Activated gamma-delta T cell treated with anti-CD3 and anti-CD28 coated beads, Interleukin-2, amount 50 U/mL, for 16 hours (primary cell): ENCODE measurements around the gene RGS7.

ENCODE experiments used
- DNase-seq: peaks from one replicate; pipeline ENCODE4 v3.0.0-alpha.2; 2020; ENCODE audit warnings: low read depth

The RGS7 gene

DNA sequence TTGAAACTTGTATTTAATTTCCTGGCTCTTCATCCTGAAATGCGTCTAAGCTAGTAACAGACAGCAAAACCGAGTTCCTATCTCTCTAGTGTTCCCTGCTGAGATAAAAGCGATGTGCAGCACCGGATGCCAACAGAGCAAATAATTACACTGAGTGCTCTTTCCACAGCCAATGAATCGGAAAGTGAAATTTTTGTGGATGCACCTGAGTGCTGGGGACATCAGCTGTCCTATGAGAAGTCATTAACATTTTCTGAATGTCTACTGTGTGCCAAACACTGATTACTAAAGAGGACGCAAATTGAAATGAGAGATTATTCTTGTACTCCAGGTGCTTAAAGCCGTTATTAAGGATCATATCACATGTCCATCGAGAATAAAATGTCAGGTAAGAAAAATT, 278.0 kb downstream of the RGS7 start:
- DNase-seq = no peak

DNA sequence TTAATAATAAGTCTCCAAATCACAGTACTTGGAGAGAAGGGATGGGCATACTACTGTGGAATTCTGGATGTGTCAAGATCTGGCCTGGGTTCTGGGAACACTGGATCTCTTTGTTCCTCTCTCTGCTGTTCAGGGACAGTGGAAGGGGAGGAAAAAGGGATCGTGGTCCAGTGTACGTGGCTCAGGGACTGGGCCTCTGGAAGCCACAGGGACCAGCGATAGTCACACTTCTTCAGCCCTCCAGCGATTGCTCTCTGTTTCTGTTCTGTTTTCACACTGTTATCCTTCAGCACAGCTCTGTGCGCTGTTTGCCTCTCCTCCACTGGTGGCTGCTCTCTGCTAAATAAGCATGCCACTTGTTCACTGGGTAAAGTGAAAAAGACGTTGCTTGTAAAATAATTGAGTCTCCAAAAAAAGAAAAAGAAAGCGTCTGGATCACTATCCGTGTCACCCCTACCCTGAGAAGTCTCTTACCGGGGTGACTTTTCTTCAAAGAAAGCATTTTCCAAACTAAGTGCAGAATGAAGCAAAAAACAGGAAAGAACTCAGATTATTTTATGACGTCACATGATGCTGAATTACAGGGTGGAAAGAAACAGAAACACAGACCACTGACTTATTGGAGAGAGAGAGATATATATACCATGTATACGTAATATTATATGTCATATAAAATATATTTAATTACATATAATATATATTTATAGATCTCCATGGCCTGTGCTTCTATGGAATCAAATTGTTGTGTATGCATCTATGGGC, 279.4 kb downstream of the RGS7 start:
- no peak for DNase-seq

DNA sequence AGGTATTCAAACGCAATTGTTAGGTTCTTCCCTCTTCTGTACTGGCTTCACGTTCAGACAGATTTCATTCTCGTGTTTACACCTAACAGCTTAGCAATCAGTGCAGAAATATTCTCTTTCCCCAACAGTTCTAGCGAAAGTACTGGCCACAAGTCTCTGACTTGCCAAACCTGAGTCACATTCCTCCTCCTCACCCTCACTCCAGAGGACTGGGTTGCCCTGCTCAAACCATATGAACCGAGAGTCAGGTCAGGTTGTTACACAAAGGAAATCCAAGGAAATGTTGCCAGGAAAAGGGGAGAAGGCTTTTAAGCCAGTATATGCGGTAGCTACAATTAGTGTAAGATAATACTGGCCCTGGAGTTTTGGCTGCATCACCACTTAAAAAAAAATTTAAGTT, 282.5 kb downstream of the RGS7 start:
- no peak for DNase-seq

DNA sequence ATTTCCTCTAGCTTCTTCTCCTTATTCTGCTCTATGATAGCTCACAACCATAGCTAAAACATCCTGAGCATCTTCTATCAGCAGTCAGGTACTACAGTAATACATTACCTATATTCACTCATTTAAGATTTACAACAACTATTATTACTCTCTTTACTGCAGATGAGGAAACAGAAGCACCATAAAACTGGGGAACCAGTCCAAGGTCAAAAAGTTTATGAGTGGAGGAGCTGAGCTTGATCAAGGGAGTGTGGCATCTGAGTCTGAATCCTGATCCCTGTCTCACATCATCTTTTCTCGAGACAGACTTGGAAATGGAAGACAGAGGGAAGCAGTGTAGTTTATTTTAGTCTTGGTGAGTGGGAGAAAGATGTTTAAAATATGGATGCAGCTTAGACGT, 288.6 kb downstream of the RGS7 start:
- no peak for DNase-seq

DNA sequence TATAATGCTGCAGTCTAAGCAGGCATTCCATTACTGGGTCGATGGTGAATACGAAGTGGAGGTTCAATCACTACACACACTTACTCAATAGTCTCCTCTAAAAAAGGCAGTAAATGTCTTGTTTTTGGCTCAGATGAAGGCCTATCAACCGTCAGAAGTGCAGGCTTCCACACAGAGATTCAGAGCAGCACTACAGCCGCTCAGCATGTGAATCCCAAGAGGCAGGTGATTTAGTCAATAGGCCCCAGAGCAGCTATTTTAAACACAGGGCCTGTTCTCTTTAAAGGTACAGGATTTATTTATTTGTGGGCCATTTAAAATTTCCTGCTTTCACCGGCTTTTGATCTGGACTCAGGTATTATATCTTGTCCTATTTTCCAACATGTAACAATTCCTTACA, 293.7 kb downstream of the RGS7 start:
- no peak for DNase-seq

DNA sequence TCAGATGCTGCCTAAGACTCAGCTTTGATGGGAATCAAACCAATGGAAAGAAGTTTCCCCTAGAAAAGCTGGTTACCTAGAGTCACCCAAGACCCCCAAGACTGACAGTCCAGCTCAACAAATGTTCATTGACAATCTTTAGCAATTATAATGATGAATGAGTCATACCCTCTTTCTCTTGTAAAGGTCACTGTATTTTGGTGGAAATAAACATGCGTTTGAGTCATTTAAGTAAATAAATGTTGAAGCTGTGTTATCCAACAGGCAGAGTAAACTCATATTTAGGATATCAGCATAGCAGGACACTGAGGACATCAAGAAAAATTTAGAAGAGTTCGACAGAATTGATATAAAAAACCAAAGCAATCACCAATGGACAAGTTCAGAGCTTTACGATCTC, 295.9 kb downstream of the RGS7 start:
- no peak for DNase-seq

DNA sequence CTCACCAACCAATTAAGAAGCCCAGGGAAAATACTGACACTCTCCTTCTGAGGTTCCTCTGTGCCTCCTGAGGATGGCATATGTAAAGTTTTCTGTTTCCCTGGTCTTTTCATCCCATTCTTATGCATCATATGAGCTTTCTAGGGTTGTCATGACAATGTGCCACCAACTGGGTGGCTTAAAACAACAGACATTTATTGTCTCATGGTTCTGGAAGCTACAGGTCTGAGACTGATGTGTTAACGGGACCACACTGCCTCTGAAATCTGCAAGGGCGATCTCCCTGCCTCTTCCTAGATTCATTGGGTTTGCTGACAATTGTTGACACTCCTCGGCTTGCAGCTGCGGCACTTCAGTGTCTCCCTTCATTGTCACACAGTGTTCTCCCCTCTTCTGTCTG, 308.4 kb downstream of the RGS7 start:
- DNase-seq = no peak

DNA sequence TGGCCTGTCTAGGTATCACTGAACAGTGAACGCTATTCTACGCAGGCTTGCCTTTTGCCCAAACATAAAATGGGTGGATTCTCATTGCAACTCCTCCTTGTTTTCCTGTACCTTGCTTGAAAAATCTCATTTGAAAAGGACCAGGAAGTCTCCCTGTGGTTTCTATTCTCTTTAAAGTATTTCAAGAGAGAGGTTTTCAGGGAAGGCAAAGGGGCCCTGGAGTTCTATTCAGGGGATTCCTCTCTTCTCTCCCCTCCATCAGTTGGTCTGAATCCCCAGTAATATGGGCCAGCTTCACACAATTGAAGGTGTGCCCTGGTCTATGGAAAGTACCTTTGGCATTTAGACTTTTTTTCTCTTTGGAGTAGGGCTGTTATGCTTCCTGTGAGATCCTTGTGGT, 311.3 kb downstream of the RGS7 start:
- no peak for DNase-seq

DNA sequence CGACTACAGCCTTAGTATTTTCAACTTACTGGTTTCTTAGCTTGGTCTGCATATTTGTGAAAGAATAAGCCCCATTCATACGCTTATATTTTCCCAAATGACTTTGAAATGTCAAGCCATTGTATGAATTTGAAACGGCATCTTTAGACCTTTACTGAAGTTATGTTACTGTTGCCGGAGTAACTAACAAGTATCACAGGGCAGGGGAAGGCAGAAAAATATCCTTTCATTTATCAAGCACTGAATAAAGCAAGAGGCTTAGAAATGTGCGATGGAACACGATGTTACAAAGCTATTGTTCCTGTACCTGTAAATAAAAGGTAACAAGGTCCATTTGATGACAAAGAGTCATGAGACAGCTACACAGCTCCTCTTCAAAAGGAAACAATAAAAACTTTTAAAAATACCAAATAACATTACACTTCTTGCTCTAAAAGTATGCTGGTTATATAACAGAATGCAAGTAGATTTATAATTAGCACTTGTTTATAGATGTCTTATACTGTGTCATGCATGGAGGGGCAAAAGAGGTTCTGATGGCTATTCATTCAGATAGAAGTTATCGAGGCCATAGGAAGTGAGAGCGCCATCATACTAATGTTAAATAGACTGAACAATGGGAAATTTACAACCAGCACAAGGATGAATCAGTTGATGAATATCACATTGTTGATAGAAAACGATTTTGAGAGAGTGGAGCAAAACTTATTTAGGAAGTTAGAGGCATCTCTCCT, 322.6 kb downstream of the RGS7 start:
- DNase-seq = no peak

DNA sequence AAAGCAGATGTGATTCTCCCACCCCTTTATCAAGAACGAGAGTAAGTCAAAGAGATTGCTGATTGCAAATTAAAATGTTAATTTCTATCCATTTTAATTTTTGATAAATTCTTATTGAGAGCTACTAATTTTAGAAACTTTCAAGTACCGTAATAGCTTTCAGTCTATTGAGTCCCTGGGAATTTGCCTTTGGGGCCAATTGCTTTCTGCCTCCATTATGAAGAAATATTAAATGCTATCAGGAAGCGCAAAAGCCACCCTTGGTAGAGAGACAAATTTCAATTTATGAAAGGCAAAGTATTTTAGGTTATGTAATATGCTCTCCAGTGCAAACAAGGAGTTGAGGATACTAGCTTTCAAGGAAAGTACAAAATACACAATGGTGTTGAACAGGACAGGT, 332.2 kb downstream of the RGS7 start:
- no peak for DNase-seq

DNA sequence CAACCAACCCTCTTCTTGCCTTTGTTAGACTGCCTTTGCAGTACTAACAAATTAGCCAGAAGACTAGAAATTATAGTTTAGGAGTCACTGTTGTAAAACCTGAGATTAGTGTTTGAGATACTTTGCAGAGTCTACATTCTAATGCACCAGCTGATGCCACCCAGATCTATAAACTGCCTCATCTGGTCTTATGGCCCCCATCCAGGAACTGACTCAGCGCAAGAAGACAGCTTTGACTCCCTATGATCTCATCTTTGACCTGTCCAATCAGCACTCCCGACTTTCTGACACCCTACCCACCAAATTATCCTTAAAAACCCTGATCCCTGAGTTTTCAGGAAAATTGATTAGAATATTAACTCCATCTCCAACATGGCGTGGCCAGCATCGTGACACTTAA, 334.6 kb downstream of the RGS7 start:
- DNase-seq = no peak

DNA sequence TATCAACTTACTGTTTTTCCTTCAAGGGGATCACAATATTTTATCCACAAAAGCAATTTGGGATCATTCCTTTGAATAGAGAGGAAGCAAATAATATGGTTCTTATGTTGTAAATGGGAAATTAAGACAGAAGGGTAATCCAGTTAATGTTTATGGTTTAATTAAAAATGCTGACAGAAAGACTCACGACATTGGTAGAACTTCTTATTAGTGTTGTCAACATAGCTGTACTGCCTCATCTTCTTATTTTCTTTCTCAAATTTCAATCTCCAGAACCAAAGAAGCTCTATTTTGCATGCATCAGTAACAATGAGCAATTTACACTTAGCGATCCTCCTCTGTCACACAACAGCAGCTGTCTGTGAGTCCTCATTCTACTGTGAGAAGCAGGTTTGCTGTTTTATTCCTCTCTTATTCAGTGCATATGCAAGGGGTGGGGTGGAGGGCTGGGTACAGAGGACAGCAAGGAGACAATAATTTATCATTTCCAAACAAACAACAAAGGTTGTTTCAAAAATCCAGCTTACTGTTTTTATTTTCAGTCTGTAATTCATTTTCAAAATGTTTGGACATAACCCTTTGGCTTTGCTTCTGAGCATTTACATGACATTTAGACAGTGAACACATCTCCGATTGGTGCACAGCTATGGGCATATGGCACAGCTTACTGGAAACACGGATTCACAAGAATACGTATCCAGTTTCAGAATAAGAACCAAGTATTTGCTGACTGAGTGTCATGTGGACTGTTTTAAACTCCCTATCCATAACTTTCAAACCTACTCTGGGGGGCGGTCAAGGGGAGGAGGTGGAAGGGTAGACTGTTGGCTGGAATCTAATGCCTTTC, 335.9 kb downstream of the RGS7 start:
- DNase-seq = no peak

DNA sequence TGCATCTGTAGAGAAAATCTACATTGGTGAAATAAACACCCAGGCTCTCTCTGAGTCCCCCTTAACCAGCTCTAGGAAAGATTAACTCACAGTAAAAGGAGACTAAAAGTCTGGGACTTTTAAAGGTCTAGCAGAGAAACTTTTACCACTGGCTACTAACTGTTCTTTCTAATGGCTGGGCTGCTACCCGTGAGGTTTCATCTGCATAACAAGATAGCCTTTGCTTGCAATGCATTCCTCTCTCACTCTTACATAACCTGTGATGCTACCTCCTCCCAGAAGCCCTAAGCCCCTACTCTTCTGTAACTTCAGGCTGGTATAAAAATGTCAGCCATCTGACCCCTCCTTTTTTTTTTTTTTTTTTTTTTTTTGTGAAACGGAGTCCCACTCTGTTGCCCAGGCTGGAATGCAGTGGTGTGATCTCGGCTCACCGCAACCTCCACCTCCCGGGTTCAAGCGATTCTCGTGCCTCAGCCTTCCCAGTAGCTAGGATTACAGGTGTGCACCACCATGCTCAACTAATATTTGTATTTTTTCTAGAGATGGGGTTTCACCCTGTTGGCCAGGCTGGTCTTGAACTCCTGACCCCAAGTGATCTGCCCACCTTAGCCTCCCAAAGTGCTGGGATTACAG, 344.2 kb downstream of the RGS7 start:
- no peak for DNase-seq

DNA sequence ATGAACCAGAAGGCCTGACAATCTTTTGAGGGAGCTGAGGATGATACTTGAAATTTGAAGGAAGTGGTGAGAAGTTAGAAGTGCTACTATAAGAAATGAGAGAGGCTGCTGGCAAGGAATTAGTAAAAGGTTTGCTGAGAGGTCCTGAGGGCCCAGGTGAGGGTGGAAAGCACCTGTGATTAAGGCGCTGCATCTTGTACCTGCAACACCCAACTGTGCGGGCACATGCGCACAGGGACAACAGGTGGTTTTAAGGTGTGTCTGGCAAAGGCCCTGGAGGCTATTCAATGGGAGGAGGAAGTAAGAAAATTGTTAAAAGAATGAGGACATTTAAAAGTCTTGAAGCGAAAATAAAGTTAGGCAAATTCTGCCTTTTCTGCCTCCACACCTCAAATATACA, 349.3 kb downstream of the RGS7 start:
- no peak for DNase-seq

DNA sequence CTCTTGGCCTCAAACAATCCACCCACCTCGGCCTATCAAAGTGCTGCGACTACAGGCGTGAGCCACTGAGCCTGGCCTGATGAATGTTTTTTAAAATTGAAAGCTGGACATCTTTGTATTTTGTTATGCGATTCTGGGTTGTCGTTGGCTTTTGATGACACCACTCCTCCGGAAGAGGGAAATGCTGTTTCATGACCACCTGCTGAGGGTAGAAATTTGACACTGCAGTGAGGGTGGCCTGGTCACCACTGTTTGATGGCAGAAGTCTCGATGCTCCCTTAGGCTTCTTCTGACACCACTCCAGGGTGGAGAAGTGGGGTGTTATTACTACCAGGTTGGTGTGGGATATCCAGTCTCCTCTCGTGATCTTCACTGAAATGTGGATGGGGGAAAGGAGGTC, 357.2 kb downstream of the RGS7 start:
- DNase-seq = no peak

DNA sequence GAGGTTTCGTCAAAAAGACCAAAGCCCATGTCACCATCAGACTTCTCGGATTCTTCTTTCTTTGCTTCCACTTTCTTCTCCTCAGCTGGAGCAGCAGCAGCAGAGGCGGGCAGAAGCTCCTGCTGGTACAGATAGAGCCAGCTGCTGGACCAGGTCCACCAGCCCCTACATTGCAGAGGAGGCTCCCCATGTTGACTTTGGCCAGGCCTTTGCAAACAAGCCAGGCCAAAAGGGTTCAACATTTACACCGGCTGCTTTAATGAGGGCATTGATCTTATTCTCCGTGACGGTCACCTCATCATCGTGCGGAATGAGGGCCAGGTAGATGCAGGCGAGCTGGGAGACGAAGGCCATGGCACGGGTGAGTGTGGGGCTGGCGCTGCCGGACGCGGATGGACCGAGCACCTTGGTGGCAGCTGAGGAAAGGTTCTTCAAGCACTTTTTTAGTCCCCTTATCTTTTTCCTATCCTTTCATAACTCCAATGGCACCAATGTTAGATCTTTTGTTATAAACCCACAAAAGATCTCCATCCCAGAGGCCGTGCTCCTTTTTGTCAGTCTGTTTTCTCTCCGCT, 358.5 kb downstream of the RGS7 start:
- no peak for DNase-seq

DNA sequence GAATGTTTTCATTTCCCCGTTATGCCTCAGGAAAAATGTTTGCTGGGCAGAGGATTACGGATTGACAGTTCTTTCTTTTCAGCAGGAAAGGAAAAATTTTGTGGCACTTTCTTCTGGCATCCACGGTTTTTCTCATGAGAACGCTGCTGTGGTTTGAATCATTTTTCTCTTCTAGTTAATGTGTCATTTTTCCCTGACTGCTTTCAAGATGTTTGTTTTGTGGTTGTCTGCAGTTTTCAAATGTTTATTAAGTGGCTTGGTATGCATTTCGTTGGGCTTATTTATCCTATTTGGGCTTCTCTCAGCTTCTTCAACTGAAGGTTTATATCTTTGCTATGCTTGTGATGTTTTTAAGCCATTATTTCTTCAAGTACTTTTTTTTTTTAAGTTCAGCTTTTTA, 359.0 kb downstream of the RGS7 start:
- DNase-seq = no peak

DNA sequence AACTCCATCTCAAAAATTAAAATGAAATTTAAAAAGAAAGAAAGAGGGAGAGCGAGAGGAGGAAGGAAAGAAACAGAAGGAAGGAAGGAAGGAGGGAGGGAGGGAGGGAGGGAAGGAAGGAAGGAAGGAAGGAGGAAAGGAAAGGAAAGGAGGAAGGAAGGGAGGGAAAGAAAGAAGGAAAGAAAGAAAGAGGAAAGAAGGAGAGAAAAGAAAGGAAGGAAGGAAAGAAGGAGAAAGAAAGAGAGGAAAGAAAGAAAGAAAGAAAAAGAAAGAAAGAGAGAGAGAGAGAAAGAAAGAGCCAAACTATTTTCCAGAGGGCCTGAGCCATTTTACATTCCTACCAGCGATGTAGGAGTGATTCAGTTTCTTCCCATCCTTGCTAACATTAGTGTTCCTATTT, 364.0 kb downstream of the RGS7 start:
- no peak for DNase-seq

DNA sequence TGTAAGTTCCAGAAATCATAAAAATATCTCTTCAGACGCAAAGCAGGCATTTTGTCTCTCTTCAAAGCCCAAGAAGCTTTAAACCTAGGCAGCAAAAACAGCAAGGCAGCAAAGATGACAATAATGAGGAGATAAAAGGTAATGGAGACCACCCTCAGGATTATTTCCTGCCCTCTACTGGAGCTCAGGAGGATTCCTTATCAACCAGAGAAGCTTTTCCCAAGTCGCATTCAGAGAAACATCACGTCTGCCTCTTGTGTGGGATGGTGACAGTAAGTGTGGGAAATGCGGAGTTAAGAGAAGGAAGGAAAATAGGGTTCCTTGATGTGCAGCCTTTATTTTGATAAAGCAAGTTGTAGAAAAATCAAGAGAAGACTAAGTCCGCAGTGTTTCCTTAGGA, 365.8 kb downstream of the RGS7 start:
- no peak for DNase-seq

DNA sequence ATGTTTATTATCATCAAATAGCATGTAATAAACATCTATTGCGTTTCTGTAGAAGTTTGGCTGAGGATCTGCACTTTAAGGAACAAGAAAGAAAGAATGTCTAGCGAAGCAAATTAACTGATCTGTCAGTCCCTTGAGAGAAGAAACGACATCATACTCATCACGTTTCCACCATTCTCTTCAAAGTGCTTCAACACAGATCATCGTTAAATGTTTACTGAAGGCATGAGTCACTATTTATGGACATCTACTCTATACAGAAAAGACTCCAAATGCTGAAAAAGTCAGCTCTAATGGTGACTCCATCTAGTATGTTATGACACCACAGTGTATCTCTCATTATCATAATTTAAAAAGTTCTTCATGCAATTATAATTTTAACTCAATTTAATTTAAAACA, 369.1 kb downstream of the RGS7 start:
- no peak for DNase-seq

DNA sequence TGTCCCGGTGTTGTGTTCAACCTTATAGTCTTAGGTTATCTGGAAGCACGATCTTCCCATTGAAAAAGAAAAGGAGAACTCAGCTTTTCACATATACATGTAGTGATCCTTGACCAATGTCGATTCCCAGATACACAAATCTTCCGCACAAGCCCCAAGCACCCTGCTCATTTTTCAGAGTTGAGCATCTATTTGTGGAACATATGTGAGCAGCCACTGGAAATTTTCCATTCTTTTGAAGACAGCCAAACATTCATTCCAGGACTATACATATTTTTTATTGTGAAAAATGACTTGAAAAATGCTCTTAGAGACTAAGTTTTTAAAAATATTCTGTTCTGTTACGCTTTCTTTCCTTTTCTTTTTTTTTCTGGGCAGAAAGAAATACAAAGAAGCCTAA, 371.9 kb downstream of the RGS7 start:
- no peak for DNase-seq

DNA sequence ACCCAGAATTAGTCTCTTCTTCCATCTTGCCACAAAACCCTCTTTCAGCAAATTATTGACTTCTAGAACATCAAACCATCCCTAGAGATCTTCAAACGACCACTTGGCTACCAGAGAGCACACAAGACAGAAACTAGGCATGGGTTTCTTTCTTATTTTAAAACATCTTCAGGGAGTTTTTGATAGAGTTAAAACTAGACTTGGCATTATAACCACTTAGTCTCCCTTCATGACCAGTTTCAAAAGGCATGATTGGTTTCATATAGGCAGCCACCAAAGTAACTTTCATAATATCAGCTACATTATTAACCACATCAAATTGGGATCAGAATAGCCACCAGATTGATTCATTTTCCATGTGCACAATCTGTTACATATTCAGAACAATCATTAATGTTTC, 376.7 kb downstream of the RGS7 start:
- DNase-seq = no peak
